ELR (cell line): ENCODE data around the gene POLR2L.

Source experiments
- DNase-seq: peaks from one replicate; pipeline ENCODE4 v3.0.0-alpha.2; 2015; ENCODE audit warnings: low read depth

POLR2L gene

GRCh38 chr11:842370-843002, at the start of gene POLR2L, which contains the start of gene TSPAN4:
POLR2L (minus strand) TSS chr11:842529; CDS start chr11:842508, 21 bp downstream.
TSPAN4 (plus strand) TSS chr11:842852; CDS start chr11:850305, 7,453 bp downstream.
- peak; percentile 94 for DNase-seq

- DNase-seq: no peak
These were observed 48.6 kb upstream of the POLR2L start for GRCh38 chr11:890794-891540.

GRCh38 chr11:889687-890475, 47.6 kb upstream of the POLR2L start:
- no peak for DNase-seq

GRCh38 chr11:889257-889656, 46.9 kb upstream of the POLR2L start:
- DNase-seq: no peak

- DNase-seq: no peak
These were observed 46.2 kb upstream of the POLR2L start for GRCh38 chr11:888310-889212.

- DNase-seq: no peak
These were observed 45.3 kb upstream of the POLR2L start for GRCh38 chr11:887589-887988.

- DNase-seq: no peak
These were observed 44.2 kb upstream of the POLR2L start for GRCh38 chr11:886568-886967.

GRCh38 chr11:884578-885070, 42.3 kb upstream of the POLR2L start:
- DNase-seq: no peak

- no peak for DNase-seq
These were observed 41.2 kb upstream of the POLR2L start for GRCh38 chr11:883527-883926.

- no peak for DNase-seq
These were observed 40.3 kb upstream of the POLR2L start for GRCh38 chr11:882596-882995.

GRCh38 chr11:880447-880846, 38.1 kb upstream of the POLR2L start:
- no peak for DNase-seq

- peak; percentile 42 for DNase-seq
These were observed 35.2 kb upstream of the POLR2L start for GRCh38 chr11:877565-877964.

- no peak for DNase-seq
These were observed 34.2 kb upstream of the POLR2L start for GRCh38 chr11:876545-876944.

GRCh38 chr11:875769-876301, 33.5 kb upstream of the POLR2L start:
- DNase-seq: no peak

GRCh38 chr11:875203-875602, 32.9 kb upstream of the POLR2L start:
- DNase-seq: no peak

- DNase-seq: no peak
These were observed 31.4 kb upstream of the POLR2L start for GRCh38 chr11:873706-874105.

GRCh38 chr11:872799-873198, 30.5 kb upstream of the POLR2L start:
- DNase-seq: no peak

- DNase-seq: no peak
These were observed 29.1 kb upstream of the POLR2L start for GRCh38 chr11:871472-871871.

GRCh38 chr11:870418-870817, 28.1 kb upstream of the POLR2L start:
- DNase-seq: no peak

GRCh38 chr11:870127-870413, 27.7 kb upstream of the POLR2L start:
- peak; percentile 39 for DNase-seq

GRCh38 chr11:869399-870126, 27.2 kb upstream of the POLR2L start:
- DNase-seq: no peak
